ENCODE measurements around the gene YEATS4.

The YEATS4 gene

GRCh38 chr12:69343357-69343756 is 16.2 kb upstream of the YEATS4 start:
- TF ChIP-seq CTCF (IDR thresholded peaks at IDR 0.05; ENCODE audit: insufficient read depth, low read depth, low read length, missing control alignments): no peak
- H3K4me3 ChIP-seq (ENCODE audit: low read depth, low read length): no peak overlapping the region
- no peak for DNase-seq (ENCODE audit: low read depth)

GRCh38 chr12:69343885-69344612 is 15.5 kb upstream of the YEATS4 start:
- no peak for DNase-seq (ENCODE audit: low read depth)
- no peak overlapping the region for H3K4me3 ChIP-seq (ENCODE audit: low read depth, low read length)
- no peak for TF ChIP-seq CTCF (IDR thresholded peaks at IDR 0.05; ENCODE audit: insufficient read depth, low read depth, low read length, missing control alignments)

GRCh38 chr12:69345077-69345476 is 14.5 kb upstream of the YEATS4 start:
- DNase-seq (ENCODE audit: low read depth): no peak
- no peak overlapping the region for H3K4me3 ChIP-seq (ENCODE audit: low read depth, low read length)
- TF ChIP-seq CTCF (IDR thresholded peaks at IDR 0.05; ENCODE audit: insufficient read depth, low read depth, low read length, missing control alignments): no peak

DNA sequence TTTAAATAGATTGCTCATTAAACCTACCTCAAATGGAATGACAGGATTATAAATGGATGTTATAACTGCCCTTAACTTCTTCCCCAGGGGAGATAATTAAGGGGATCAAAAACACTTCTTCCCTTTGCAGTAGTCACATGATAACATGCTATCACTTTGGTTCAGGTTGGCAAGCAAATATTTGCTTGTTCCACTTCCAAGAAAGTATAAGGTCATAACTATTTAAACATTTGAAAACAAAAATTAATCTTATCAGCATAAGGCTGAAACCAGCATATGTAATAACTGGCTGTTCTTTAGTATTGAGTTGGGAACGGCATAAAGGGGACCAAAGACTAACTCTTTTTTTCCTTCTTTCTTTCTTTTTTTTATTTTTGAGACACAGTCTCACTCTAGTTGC is 13.8 kb upstream of the YEATS4 start:
- no peak for DNase-seq (ENCODE audit: low read depth)
- TF ChIP-seq CTCF (IDR thresholded peaks at IDR 0.05; ENCODE audit: insufficient read depth, low read depth, low read length, missing control alignments): no peak

GRCh38 chr12:69348162-69348938 is 11.2 kb upstream of the YEATS4 start, which contains the start of gene LYZ:
TSS of gene LYZ (plus strand) at chr12:69348381. CDS start at chr12:69348409, 28 bp downstream.
- H3K4me3 ChIP-seq (ENCODE audit: low read depth, low read length): no peak within 1 kb of the TSS
- DNase-seq (ENCODE audit: low read depth): no peak
- TF ChIP-seq CTCF (IDR thresholded peaks at IDR 0.05; ENCODE audit: insufficient read depth, low read depth, low read length, missing control alignments): no peak

More for the DNA sequence above, 13.8 kb upstream of the YEATS4 start:
- H3K4me3 ChIP-seq (ENCODE audit: low read depth, low read length): no peak overlapping the region

DNA sequence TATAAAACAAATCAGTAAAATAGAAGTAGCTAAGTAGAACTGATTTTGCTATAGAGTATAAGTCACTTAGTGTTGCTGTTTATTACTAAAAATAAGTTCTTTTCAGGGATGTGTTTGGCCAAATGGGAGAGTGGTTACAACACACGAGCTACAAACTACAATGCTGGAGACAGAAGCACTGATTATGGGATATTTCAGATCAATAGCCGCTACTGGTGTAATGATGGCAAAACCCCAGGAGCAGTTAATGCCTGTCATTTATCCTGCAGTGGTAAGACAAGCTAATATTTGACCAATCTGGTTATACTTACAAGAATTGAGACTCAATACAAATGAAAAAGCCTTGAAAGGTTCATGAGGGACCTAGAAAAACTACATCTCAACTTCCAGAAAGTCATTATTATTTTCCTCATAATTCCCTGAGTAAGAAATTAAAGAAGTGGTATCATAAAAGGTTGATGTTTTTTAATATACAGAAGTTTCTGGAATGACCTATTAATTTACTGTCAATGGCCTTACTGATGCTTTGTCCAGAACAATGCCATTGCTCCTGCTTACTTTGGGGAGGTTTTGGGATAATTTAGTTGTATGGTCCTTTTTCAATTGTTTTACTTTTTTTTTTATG is 9.4 kb upstream of the YEATS4 start:
- no peak for DNase-seq (ENCODE audit: low read depth)
- H3K4me3 ChIP-seq (ENCODE audit: low read depth, low read length): no peak overlapping the region
- no peak for TF ChIP-seq CTCF (IDR thresholded peaks at IDR 0.05; ENCODE audit: insufficient read depth, low read depth, low read length, missing control alignments)
